Fibroblast of lung (primary cell): Measurements from ENCODE around the gene DNASE1.

Experiments
- EZH2 ChIP-seq: IDR thresholded peaks from 2 replicates; pipeline ENCODE4 v1.5.1; 2012; ENCODE audit warnings: low read length, control low read depth, mild to moderate bottlenecking; ENCODE audit errors: missing control alignments
- TF ChIP-seq, protein P1 (sequence below), 2 donors: IDR thresholded peaks in 1 of 2; conservative IDR thresholded peaks in 1 of 2; 1 replicate in 1 of 2; 2 replicates in 1 of 2; pipeline ENCODE4 v1.5.1; 2011 to 2012; ENCODE audit warnings: low read length in 2 of 2, control low read depth in 1 of 2, inconsistent platforms in 1 of 2, low read depth in 1 of 2, mild to moderate bottlenecking in 1 of 2

- TF ChIP-seq, protein P1, sequence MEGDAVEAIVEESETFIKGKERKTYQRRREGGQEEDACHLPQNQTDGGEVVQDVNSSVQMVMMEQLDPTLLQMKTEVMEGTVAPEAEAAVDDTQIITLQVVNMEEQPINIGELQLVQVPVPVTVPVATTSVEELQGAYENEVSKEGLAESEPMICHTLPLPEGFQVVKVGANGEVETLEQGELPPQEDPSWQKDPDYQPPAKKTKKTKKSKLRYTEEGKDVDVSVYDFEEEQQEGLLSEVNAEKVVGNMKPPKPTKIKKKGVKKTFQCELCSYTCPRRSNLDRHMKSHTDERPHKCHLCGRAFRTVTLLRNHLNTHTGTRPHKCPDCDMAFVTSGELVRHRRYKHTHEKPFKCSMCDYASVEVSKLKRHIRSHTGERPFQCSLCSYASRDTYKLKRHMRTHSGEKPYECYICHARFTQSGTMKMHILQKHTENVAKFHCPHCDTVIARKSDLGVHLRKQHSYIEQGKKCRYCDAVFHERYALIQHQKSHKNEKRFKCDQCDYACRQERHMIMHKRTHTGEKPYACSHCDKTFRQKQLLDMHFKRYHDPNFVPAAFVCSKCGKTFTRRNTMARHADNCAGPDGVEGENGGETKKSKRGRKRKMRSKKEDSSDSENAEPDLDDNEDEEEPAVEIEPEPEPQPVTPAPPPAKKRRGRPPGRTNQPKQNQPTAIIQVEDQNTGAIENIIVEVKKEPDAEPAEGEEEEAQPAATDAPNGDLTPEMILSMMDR (conservative IDR thresholded peaks at IDR 0.05 in 1 of 2, IDR thresholded peaks at IDR 0.05 in 1 of 2; ENCODE audit: low read depth in 1 of 2, low read length in 2 of 2) = peak; percentile 78 to 87
- no peak for TF ChIP-seq EZH2
Observed at GRCh38 chr16:3690470-3690928, 36.0 kb downstream of the DNASE1 start.
